Spleen (tissue), 7 donors: ENCODE data around the gene GPR89A.
"Not testable (repeated sequence)": the region's sequence is repeated elsewhere in the genome, so short reads cannot be mapped to it uniquely, and the experiment has no call there.

Source experiments
- CTCF ChIP-seq, 11 experiments: fragments of 200-600 bp in 7 of 11; fragments of 450-650 bp in 4 of 11; sonication (generic) in 4 of 11; IDR thresholded peaks in 8 of 11; conservative IDR thresholded peaks in 3 of 11; 1 replicate in 7 of 11; 2 replicates in 4 of 11; pipeline versions ENCODE4 v1.4.0 to v1.8.0; 2016 to 2021; ENCODE audit warnings: antibody characterized with exemption in 11 of 11, inconsistent platforms in 4 of 11, mild to moderate bottlenecking in 1 of 11
- POLR2A ChIP-seq, 3 donors: fragments of 450-650 bp; IDR thresholded peaks; one replicate each; pipeline ENCODE4 v1.5.1; 2017; ENCODE audit warnings: antibody characterized with exemption in 3 of 3, mild to moderate bottlenecking in 1 of 3
- POLR2AphosphoS5 ChIP-seq, 3 donors: sonication (generic); formaldehyde crosslinking; IDR thresholded peaks; one replicate each; pipeline ENCODE4 v1.5.1; 2017; ENCODE audit warnings: antibody characterized with exemption in 3 of 3
- donor health status: DM: no; HTN: no; CAD: no; lungs with moderate emphysema.
- donor health status: DM: no; HTN: no; CAD: no.
- donor health status: DM: no; HTN: no; CAD: no.

GRCh38 chr1:145610744-145611143, 3.0 kb downstream of the GPR89A start:
- TF ChIP-seq CTCF (IDR thresholded peaks at IDR 0.05 in 8 of 11, conservative IDR thresholded peaks at IDR 0.05 in 3 of 11); POLR2A (IDR thresholded peaks at IDR 0.05); POLR2AphosphoS5 (IDR thresholded peaks at IDR 0.05): not testable (repeated sequence)
